Suprapubic skin (tissue), 4 donors: ENCODE results near the gene HNMT. TPM values are rescaled to one million over a fixed set of nuclear protein-coding genes. Genes with fewer than 3 reads are reported as not detected.

Experiments used
- DNase-seq, 2 donors: peaks; one replicate each; pipeline ENCODE4 v3.0.0-alpha.2; 2019; ENCODE audit warnings: low spot score in 2 of 2
- H3K27ac ChIP-seq: fragments of 200-600 bp; sonication (generic); one replicate; pipeline ENCODE4 v1.5.1; 2019
- H3K27me3 ChIP-seq: fragments of 200-600 bp; sonication (generic); one replicate; pipeline ENCODE4 v1.5.1; 2019
- H3K36me3 ChIP-seq: fragments of 200-600 bp; sonication (generic); one replicate; pipeline ENCODE4 v1.5.1; 2019
- H3K4me1 ChIP-seq: fragments of 200-600 bp; sonication (generic); one replicate; pipeline ENCODE4 v1.5.1; 2019
- H3K4me3 ChIP-seq: fragments of 200-600 bp; sonication (generic); one replicate; pipeline ENCODE4 v1.5.1; 2019; ENCODE audit warnings: mild to moderate bottlenecking
- H3K9me3 ChIP-seq: fragments of 200-600 bp; sonication (generic); one replicate; pipeline ENCODE4 v1.5.1; 2019
- EP300 ChIP-seq: sonication (generic); formaldehyde crosslinking; IDR thresholded peaks from one replicate; pipeline ENCODE4 v1.6.1; 2017; ENCODE audit warnings: antibody characterized with exemption
- POLR2A ChIP-seq, 2 donors: fragments of 450-650 bp; IDR thresholded peaks; one replicate each; pipeline ENCODE4 v1.6.1; 2017; ENCODE audit warnings: antibody characterized with exemption in 2 of 2, mild to moderate bottlenecking in 2 of 2, moderate library complexity in 2 of 2
- POLR2AphosphoS5 ChIP-seq, 3 donors: sonication (generic); formaldehyde crosslinking; IDR thresholded peaks; one replicate each; pipeline ENCODE4 v1.6.1; 2017; ENCODE audit warnings: antibody characterized with exemption in 3 of 3
- WGBS: methylation state at CpG from one replicate; pipeline ENCODE4 v1.1.5; 2018; 5-methylcytosine and 5-hydroxymethylcytosine counted together
- total RNA-seq, 4 donors: library from RNA; depleted of rRNA; stranded (reverse); fragments of >200 nt; gene quantifications; one replicate each; pipeline ENCODE4 v1.1.0, GENCODE V29; 2016
- TF ChIP-seq, protein P1 (sequence below), 2 donors: fragments of 200-600 bp in 1 of 2; fragments of 450-650 bp in 1 of 2; sonication (generic) in 1 of 2; IDR thresholded peaks; one replicate each; pipeline ENCODE4 v1.5.1; 2016 to 2019; ENCODE audit warnings: antibody characterized with exemption in 2 of 2, mild to moderate bottlenecking in 1 of 2, moderate library complexity in 1 of 2

Gene HNMT
- total RNA-seq, 4 donors from 2014 or later, result 16.7 to 28.5 (median 19.9) TPM

DNA sequence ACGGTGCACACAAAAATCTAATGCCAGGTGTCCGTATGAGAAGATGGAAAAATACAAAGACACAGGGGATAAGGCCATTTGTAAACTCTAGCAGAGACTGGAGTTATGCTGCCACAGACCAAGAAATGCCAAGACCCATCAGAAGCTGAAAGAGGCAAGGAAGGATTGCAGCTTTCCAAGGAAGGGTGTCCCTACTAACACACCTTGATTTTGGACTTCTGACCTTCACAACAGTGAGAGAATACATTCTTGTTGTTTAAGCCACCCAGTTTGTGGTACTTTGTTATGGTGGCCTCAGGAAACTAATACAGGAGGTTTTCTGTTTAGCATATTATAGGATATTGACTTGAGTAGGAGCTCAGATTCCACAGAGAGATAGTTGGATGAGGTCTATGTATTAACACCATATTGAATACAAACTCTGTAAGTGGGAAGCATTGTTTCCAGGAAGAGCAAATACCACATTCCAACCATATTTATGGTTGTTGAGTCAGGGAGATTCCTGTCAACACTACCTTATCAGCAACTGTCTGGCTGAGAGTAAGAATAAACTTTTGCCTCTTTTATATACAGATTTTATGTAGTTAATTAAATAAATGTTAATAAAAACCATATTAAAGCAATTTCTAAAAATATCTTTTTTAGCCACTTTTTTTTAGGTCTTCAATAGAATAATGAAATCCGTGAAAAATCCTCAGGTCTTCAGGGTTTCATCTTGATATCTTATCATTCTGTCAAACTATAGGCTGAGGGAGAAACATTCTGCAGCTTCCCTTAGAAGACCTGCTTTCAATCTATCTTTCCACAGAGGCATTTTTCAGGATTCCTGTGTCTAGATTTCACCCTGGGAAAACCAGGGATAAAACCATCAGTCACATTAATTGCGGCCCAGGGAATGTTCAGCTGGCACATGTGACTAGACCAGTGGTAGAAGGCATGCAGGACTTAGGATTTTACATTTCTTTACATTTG lies 35.4 kb upstream of the HNMT start:
- Histone ChIP-seq H3K4me3 (no peak overlapping the region), H3K27ac (no peak overlapping the region), H3K4me1 (no peaks in the 10 kb centered on the region), H3K27me3 (no peaks in the 10 kb centered on the region), H3K9me3 (no peaks in the 10 kb centered on the region), H3K36me3 (no peaks in the 10 kb centered on the region)
- 68% methylated on average over 4 of the region's 4 CpGs for WGBS
- DNase-seq, result no peak
- TF ChIP-seq, protein P1, sequence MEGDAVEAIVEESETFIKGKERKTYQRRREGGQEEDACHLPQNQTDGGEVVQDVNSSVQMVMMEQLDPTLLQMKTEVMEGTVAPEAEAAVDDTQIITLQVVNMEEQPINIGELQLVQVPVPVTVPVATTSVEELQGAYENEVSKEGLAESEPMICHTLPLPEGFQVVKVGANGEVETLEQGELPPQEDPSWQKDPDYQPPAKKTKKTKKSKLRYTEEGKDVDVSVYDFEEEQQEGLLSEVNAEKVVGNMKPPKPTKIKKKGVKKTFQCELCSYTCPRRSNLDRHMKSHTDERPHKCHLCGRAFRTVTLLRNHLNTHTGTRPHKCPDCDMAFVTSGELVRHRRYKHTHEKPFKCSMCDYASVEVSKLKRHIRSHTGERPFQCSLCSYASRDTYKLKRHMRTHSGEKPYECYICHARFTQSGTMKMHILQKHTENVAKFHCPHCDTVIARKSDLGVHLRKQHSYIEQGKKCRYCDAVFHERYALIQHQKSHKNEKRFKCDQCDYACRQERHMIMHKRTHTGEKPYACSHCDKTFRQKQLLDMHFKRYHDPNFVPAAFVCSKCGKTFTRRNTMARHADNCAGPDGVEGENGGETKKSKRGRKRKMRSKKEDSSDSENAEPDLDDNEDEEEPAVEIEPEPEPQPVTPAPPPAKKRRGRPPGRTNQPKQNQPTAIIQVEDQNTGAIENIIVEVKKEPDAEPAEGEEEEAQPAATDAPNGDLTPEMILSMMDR (IDR thresholded peaks at IDR 0.05), result no peak
- TF ChIP-seq POLR2A (IDR thresholded peaks at IDR 0.05) (no peak), EP300 (no peak), POLR2AphosphoS5 (IDR thresholded peaks at IDR 0.05) (no peak)

DNA sequence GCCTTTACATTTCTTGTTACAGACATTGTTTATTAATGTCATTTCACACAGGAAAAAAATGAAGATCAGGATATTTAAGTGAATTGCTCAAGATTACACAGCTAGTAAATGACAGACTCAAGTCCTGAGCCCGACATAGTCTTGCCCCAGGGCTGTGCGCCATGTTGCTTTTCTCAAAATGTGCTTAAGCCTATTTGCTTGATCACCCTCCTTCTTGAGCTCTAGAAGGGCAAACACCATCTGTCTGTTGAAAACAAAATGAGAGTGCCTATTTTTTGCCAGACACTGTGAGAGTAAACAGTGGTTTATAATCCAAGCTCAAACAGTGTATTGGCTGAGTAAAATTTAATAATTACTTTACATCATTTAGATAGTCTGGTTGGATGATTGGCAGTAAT lies 34.8 kb upstream of the HNMT start:
- Histone ChIP-seq H3K9me3 (no peaks in the 10 kb centered on the region), H3K4me1 (no peaks in the 10 kb centered on the region), H3K27ac (no peak overlapping the region), H3K36me3 (no peaks in the 10 kb centered on the region), H3K4me3 (no peak overlapping the region), H3K27me3 (no peaks in the 10 kb centered on the region)
- WGBS, result 81% methylated on average over 2 of the region's 2 CpGs
- no peak for DNase-seq
- TF ChIP-seq POLR2A (IDR thresholded peaks at IDR 0.05) (no peak), EP300 (no peak), POLR2AphosphoS5 (IDR thresholded peaks at IDR 0.05) (no peak)
- TF ChIP-seq, protein P1 (IDR thresholded peaks at IDR 0.05), result no peak

DNA sequence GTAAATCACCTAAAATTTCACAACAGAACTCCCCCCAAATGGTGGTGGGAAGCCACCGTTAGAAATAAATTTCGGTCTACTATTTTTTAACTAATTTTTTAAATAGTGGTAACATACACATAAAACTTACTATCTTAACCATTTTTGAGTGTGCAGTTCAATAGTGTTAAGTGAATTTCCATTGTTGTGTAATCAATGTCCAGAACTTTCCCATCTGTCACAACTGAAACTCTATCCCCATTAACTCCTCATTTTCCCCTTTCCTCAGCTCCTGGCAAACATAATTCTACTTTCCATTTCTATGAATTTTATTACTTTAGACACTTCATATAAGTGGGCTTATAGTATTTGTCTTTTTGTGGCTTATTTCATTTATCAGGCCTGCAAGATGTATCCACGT lies 34.1 kb upstream of the HNMT start:
- no peak overlapping the region for H3K27ac ChIP-seq
- WGBS, result 89% methylated on average over 3 of the region's 3 CpGs
- no peaks in the 10 kb centered on the region for H3K9me3 ChIP-seq
- DNase-seq, result no peak
- no peaks in the 10 kb centered on the region for H3K27me3 ChIP-seq
- H3K4me1 ChIP-seq, result no peaks in the 10 kb centered on the region
- TF ChIP-seq POLR2AphosphoS5 (IDR thresholded peaks at IDR 0.05) (no peak), EP300 (no peak), POLR2A (IDR thresholded peaks at IDR 0.05) (no peak)
- TF ChIP-seq, protein P1 (IDR thresholded peaks at IDR 0.05), result no peak
- H3K4me3 ChIP-seq, result no peak overlapping the region
- no peaks in the 10 kb centered on the region for H3K36me3 ChIP-seq

DNA sequence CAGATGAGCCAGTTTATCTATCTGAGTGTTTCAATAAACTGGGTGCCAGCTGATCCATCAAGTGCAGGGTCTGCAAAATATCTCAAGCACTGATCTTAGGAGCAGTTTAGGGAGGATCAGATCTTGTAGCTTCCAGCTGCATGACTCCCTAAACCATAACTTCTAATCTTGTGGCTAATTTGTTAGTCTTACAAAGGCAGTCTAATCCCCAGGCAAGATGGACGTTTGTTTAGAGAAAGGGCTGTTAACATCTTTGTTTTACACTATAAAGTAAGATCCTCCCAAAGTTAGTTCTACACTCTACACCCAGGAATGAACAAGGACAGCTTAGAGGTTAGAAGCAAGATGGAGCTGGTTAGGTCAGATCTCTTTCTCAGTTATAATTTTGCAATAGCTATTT lies 28.7 kb upstream of the HNMT start:
- no peak for DNase-seq
- H3K36me3 ChIP-seq, result no peaks in the 10 kb centered on the region
- no peaks in the 10 kb centered on the region for H3K27me3 ChIP-seq
- H3K9me3 ChIP-seq, result no peaks in the 10 kb centered on the region
- no peaks in the 10 kb centered on the region for H3K4me1 ChIP-seq
- H3K4me3 ChIP-seq, result no peak overlapping the region
- TF ChIP-seq, protein P1 (IDR thresholded peaks at IDR 0.05), result no peak
- TF ChIP-seq EP300, result no peak
- no peak for TF ChIP-seq POLR2AphosphoS5 (IDR thresholded peaks at IDR 0.05)
- no peak for TF ChIP-seq POLR2A (IDR thresholded peaks at IDR 0.05)
- 82% methylated on average over 1 of the region's 1 CpG for WGBS
- H3K27ac ChIP-seq, result no peak overlapping the region

DNA sequence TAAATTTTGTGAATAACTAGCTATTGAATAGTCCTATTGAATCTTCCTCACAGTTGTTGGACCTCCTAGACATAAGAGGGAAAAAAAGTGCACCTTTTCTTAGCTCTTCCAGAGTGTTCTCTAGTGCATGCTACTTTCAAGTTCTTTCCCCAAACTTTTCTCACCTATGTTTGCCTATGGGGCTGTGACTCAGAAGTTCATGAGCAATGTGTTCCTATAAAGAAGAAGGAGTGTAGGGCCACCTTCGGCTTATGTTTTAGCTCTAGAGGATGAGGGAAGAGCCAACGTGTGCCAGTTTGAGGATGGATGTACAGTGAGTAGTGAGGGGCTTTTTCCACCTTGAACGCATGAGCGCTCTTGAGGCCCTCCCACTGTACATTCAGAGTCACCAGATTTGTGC lies 27.0 kb upstream of the HNMT start:
- TF ChIP-seq, protein P1 (IDR thresholded peaks at IDR 0.05), result no peak
- TF ChIP-seq POLR2AphosphoS5 (IDR thresholded peaks at IDR 0.05) (no peak), POLR2A (IDR thresholded peaks at IDR 0.05) (no peak), EP300 (no peak)
- Histone ChIP-seq H3K27me3 (no peaks in the 10 kb centered on the region), H3K36me3 (no peaks in the 10 kb centered on the region), H3K9me3 (no peaks in the 10 kb centered on the region), H3K4me1 (no peaks in the 10 kb centered on the region), H3K4me3 (no peak overlapping the region), H3K27ac (no peak overlapping the region)
- WGBS, result 91% methylated on average over 4 of the region's 4 CpGs
- DNase-seq, result no peak
